Measurements from ENCODE around the gene HTR2B. TPM values are rescaled to one million over a fixed set of nuclear protein-coding genes. Genes with fewer than 3 reads are reported as not detected.

The HTR2B gene
- total RNA-seq, 8 experiments from 2014 or later, result 0.27 to 3.4 (median 0.42) TPM

GRCh38 chr2:231127936-231128335 lies 3.1 kb upstream of the HTR2B start:
- no peak for ATAC-seq (replicated peaks in 6 of 8)
- in situ Hi-C loops (cut with MboI; ENCODE audit: low pct_unique_long_range_greater_than_20kb in 2 of 9, low sequenced_read_pairs in 9 of 9, unreplicated experiment in 9 of 9), result no loop called here
- 83 to 100% (median 94%) methylated on average over 1 of the region's 1 CpG; no CpG with 5 or more reads in 1 of the 10 experiments for WGBS, 10 experiments

GRCh38 chr2:231127480-231127879 lies 2.6 kb upstream of the HTR2B start:
- in situ Hi-C loops (cut with MboI; ENCODE audit: low pct_unique_long_range_greater_than_20kb in 2 of 9, low sequenced_read_pairs in 9 of 9, unreplicated experiment in 9 of 9), result no loop called here
- WGBS, 10 experiments, result 92 to 100% (median 100%) methylated on average over 1 to 7 of the region's 9 CpGs; no CpG with 5 or more reads in 3 of the 10 experiments
- ATAC-seq (replicated peaks in 6 of 8), result no peak
- Histone ChIP-seq H3K4me1 (replicated peaks in 1 of 2) (peaks cover 9 to 10% of the 10 kb centered on the region in 2 donors), H3K27ac (no peak overlapping the region), H3K4me3 (no peak overlapping the region)

More at GRCh38 chr2:231127936-231128335, 3.1 kb upstream of the HTR2B start:
- H3K4me3 ChIP-seq, result no peak overlapping the region
- no peak overlapping the region for H3K27ac ChIP-seq
- peaks cover 9 to 10% of the 10 kb centered on the region in 2 donors for H3K4me1 ChIP-seq (replicated peaks in 1 of 2)

GRCh38 chr2:231126123-231126522 lies 1.3 kb upstream of the HTR2B start:
- Histone ChIP-seq H3K27ac (no peak overlapping the region), H3K4me1 (replicated peaks in 1 of 2) (peaks cover 9 to 10% of the 10 kb centered on the region in 2 donors), H3K4me3 (no peak overlapping the region)
- in situ Hi-C loops (cut with MboI; ENCODE audit: low pct_unique_long_range_greater_than_20kb in 2 of 9, low sequenced_read_pairs in 9 of 9, unreplicated experiment in 9 of 9), result no loop called here
- 80 to 100% (median 96%) methylated on average over 1 to 5 of the region's 7 CpGs; no CpG with 5 or more reads in 4 of the 10 experiments for WGBS, 10 experiments
- no peak for ATAC-seq (replicated peaks in 6 of 8)

GRCh38 chr2:231123362-231123898 lies 1.4 kb downstream of the HTR2B start:
- Histone ChIP-seq H3K4me1 (replicated peaks in 1 of 2) (peaks cover 9 to 10% of the 10 kb centered on the region in 2 donors), H3K4me3 (no peak overlapping the region), H3K27ac (no peak overlapping the region)
- WGBS, 10 experiments, result 0 to 93% (median 56%) methylated on average over 1 to 4 of the region's 4 CpGs; no CpG with 5 or more reads in 1 of the 10 experiments
- in situ Hi-C loops (cut with MboI; ENCODE audit: low pct_unique_long_range_greater_than_20kb in 2 of 9, low sequenced_read_pairs in 9 of 9, unreplicated experiment in 9 of 9), result loop anchor here in 3 of 9 experiments (25.0 kb wide), 2 partner anchors 289 to 314 kb away; no protein-coding TSS in a partner anchor
- ATAC-seq (replicated peaks in 6 of 8), result peak in 2 of 8 experiments; percentile 25 to 79

GRCh38 chr2:231118614-231118942 lies 6.3 kb downstream of the HTR2B start:
- peaks cover 2 to 3% of the 10 kb centered on the region in 2 donors for H3K4me1 ChIP-seq (replicated peaks in 1 of 2)
- ATAC-seq (replicated peaks in 6 of 8), result no peak
- H3K27ac ChIP-seq, result no peak overlapping the region
- in situ Hi-C loops (cut with MboI; ENCODE audit: low pct_unique_long_range_greater_than_20kb in 2 of 9, low sequenced_read_pairs in 9 of 9, unreplicated experiment in 9 of 9), result loop anchor here in 3 of 9 experiments (25.0 kb wide), 2 partner anchors 294 to 319 kb away; no protein-coding TSS in a partner anchor
- H3K4me3 ChIP-seq, result no peak overlapping the region
- 50 to 100% (median 90%) methylated on average over 1 to 2 of the region's 2 CpGs for WGBS, 10 experiments

GRCh38 chr2:231117922-231118613 lies 6.8 kb downstream of the HTR2B start:
- in situ Hi-C loops (cut with MboI; ENCODE audit: low pct_unique_long_range_greater_than_20kb in 2 of 9, low sequenced_read_pairs in 9 of 9, unreplicated experiment in 9 of 9), result loop anchor here in 3 of 9 experiments (25.0 kb wide), 2 partner anchors 294 to 319 kb away; no protein-coding TSS in a partner anchor
- H3K4me1 ChIP-seq (replicated peaks in 1 of 2), result no peaks in the 10 kb centered on the region
- H3K4me3 ChIP-seq, result no peak overlapping the region
- no peak for ATAC-seq (replicated peaks in 6 of 8)
- no peak overlapping the region for H3K27ac ChIP-seq
- WGBS, 10 experiments, result 44 to 88% (median 84%) methylated on average over 2 to 4 of the region's 4 CpGs; no CpG with 5 or more reads in 1 of the 10 experiments

GRCh38 chr2:231117148-231117547 lies 7.7 kb downstream of the HTR2B start:
- WGBS, 10 experiments, result 0 to 30% (median 14%) methylated on average over 1 of the region's 1 CpG
- Histone ChIP-seq H3K27ac (no peak overlapping the region), H3K4me1 (replicated peaks in 1 of 2) (no peaks in the 10 kb centered on the region), H3K4me3 (no peak overlapping the region)
- in situ Hi-C loops (cut with MboI; ENCODE audit: low pct_unique_long_range_greater_than_20kb in 2 of 9, low sequenced_read_pairs in 9 of 9, unreplicated experiment in 9 of 9), result loop anchor here in 3 of 9 experiments (25.0 kb wide), 2 partner anchors 295 to 320 kb away; no protein-coding TSS in a partner anchor
- ATAC-seq (replicated peaks in 6 of 8), result no peak

GRCh38 chr2:231115651-231116050 lies 9.2 kb downstream of the HTR2B start:
- Histone ChIP-seq H3K4me1 (replicated peaks in 1 of 2) (no peaks in the 10 kb centered on the region), H3K27ac (no peak overlapping the region), H3K4me3 (no peak overlapping the region)
- ATAC-seq (replicated peaks in 6 of 8), result no peak
- in situ Hi-C loops (cut with MboI; ENCODE audit: low pct_unique_long_range_greater_than_20kb in 2 of 9, low sequenced_read_pairs in 9 of 9, unreplicated experiment in 9 of 9), result loop anchor here in 3 of 9 experiments (25.0 kb wide), 2 partner anchors 297 to 322 kb away; no protein-coding TSS in a partner anchor
- 50 to 100% (median 80%) methylated on average over 1 to 2 of the region's 2 CpGs; no CpG with 5 or more reads in 1 of the 10 experiments for WGBS, 10 experiments

GRCh38 chr2:231113489-231113888 lies 11.4 kb downstream of the HTR2B start:
- WGBS, 10 experiments, result 41 to 100% (median 80%) methylated on average over 1 to 5 of the region's 5 CpGs; no CpG with 5 or more reads in 1 of the 10 experiments
- ATAC-seq (replicated peaks in 6 of 8), result no peak
- Histone ChIP-seq H3K27ac (no peak overlapping the region), H3K4me1 (replicated peaks in 1 of 2) (no peaks in the 10 kb centered on the region), H3K4me3 (no peak overlapping the region)
- in situ Hi-C loops (cut with MboI; ENCODE audit: low pct_unique_long_range_greater_than_20kb in 2 of 9, low sequenced_read_pairs in 9 of 9, unreplicated experiment in 9 of 9), result loop anchor here in 3 of 9 experiments (25.0 kb wide), 2 partner anchors 299 to 324 kb away; no protein-coding TSS in a partner anchor

- WGBS, 10 experiments, result 36 to 100% (median 90%) methylated on average over 1 of the region's 1 CpG
- Histone ChIP-seq H3K4me3 (no peak overlapping the region), H3K27ac (no peak overlapping the region), H3K4me1 (replicated peaks in 1 of 2) (no peaks in the 10 kb centered on the region)
- ATAC-seq (replicated peaks in 6 of 8), result peak in 2 of 8 experiments; percentile 70 to 74
- in situ Hi-C loops (cut with MboI; ENCODE audit: low pct_unique_long_range_greater_than_20kb in 2 of 9, low sequenced_read_pairs in 9 of 9, unreplicated experiment in 9 of 9), result loop anchor here in 3 of 9 experiments (25.0 kb wide), 2 partner anchors 300 to 325 kb away; no protein-coding TSS in a partner anchor
Measured at GRCh38 chr2:231111987-231112386, 12.9 kb downstream of the HTR2B start.

- no peaks in the 10 kb centered on the region for H3K4me1 ChIP-seq (replicated peaks in 1 of 2)
- WGBS, 10 experiments, result 40 to 100% (median 90%) methylated on average over 1 of the region's 1 CpG; no CpG with 5 or more reads in 3 of the 10 experiments
- H3K4me3 ChIP-seq, result no peak overlapping the region
- peak in 3 of 8 experiments; percentile 37 to 63 (median 51) for ATAC-seq (replicated peaks in 6 of 8)
- no peak overlapping the region for H3K27ac ChIP-seq
- in situ Hi-C loops (cut with MboI; ENCODE audit: low pct_unique_long_range_greater_than_20kb in 2 of 9, low sequenced_read_pairs in 9 of 9, unreplicated experiment in 9 of 9), result loop anchor here in 3 of 9 experiments (25.0 kb wide), 2 partner anchors 302 to 327 kb away; no protein-coding TSS in a partner anchor
Measured at GRCh38 chr2:231110551-231110950, 14.3 kb downstream of the HTR2B start.

- H3K27ac ChIP-seq, result no peak overlapping the region
- no peak overlapping the region for H3K4me3 ChIP-seq
- WGBS, 10 experiments, result 0 to 40% (median 9%) methylated on average over 1 to 3 of the region's 3 CpGs
- in situ Hi-C loops (cut with MboI; ENCODE audit: low pct_unique_long_range_greater_than_20kb in 2 of 9, low sequenced_read_pairs in 9 of 9, unreplicated experiment in 9 of 9), result loop anchor here in 3 of 9 experiments (10.0 to 25.0 kb wide), 3 partner anchors 91 to 333 kb away; partner anchors contain the start of gene ARMC9 (in 1 of the 3)
- peak in 6 of 8 experiments; percentile 34 to 84 (median 66) for ATAC-seq (replicated peaks in 6 of 8)
- H3K4me1 ChIP-seq (replicated peaks in 1 of 2), result no peaks in the 10 kb centered on the region
Measured at GRCh38 chr2:231104115-231104713, 20.6 kb downstream of the HTR2B start.

All from motor neuron (in vitro differentiated cells).